Fibroblast of lung (primary cell): Measurements from ENCODE around the gene COL4A2. TPM values are rescaled to one million over a fixed set of nuclear protein-coding genes. Genes with fewer than 3 reads are reported as not detected.

Source experiments
- DNase-seq, 2 donors: peaks; one replicate each; pipeline versions ENCODE4 v3.0.0 to v3.0.0-alpha.2; 2010; ENCODE audit warnings: low read depth in 2 of 2
- H2AFZ ChIP-seq: 2 replicates; pipeline ENCODE4 v1.5.1; 2012; ENCODE audit warnings: low read length, control low read depth, inconsistent platforms
- H3K27ac ChIP-seq: 2 replicates; pipeline ENCODE4 v1.5.1; 2011; ENCODE audit warnings: low read length, control low read depth; ENCODE audit not compliant: insufficient read depth
- H3K27me3 ChIP-seq: 2 replicates; pipeline ENCODE4 v1.5.1; 2011; ENCODE audit warnings: mild to moderate bottlenecking, low read length; ENCODE audit not compliant: control insufficient read depth, insufficient read depth
- H3K36me3 ChIP-seq: 2 replicates; pipeline ENCODE4 v1.5.1; 2011; ENCODE audit warnings: low read length; ENCODE audit not compliant: control insufficient read depth, insufficient read depth
- H3K4me1 ChIP-seq: 2 replicates; pipeline ENCODE4 v1.5.1; 2011; ENCODE audit warnings: low read length; ENCODE audit not compliant: control insufficient read depth, insufficient read depth; ENCODE audit errors: extremely low read depth
- H3K4me2 ChIP-seq: 2 replicates; pipeline ENCODE4 v1.5.1; 2011; ENCODE audit warnings: low read length, control low read depth; ENCODE audit not compliant: insufficient read depth; ENCODE audit errors: extremely low read depth
- H3K4me3 ChIP-seq, 4 experiments: fragments of 200-600 bp in 1 of 4; sonication (generic) in 1 of 4; replicated peaks in 1 of 4; 2 replicates each; pipeline ENCODE4 v1.5.1; 2011 to 2016; ENCODE audit warnings: low read length in 4 of 4, low read depth in 3 of 4, mild to moderate bottlenecking in 3 of 4, control low read depth in 2 of 4, inconsistent platforms in 1 of 4, mixed read lengths in 1 of 4; ENCODE audit not compliant: insufficient read depth in 1 of 4; ENCODE audit errors: control extremely low read depth in 1 of 4
- H3K79me2 ChIP-seq: 2 replicates; pipeline ENCODE4 v1.5.1; 2012; ENCODE audit warnings: mild to moderate bottlenecking, low read length, inconsistent platforms; ENCODE audit not compliant: control insufficient read depth, insufficient read depth
- H3K9ac ChIP-seq: 2 replicates; pipeline ENCODE4 v1.5.1; 2011; ENCODE audit warnings: mild to moderate bottlenecking, low read length, control low read depth; ENCODE audit not compliant: insufficient read depth
- H3K9me3 ChIP-seq: 2 replicates; pipeline ENCODE4 v1.5.1; 2012; ENCODE audit warnings: low read depth, low read length; ENCODE audit not compliant: control insufficient read depth, insufficient read depth
- H4K20me1 ChIP-seq: 2 replicates; pipeline ENCODE4 v1.5.1; 2011; ENCODE audit warnings: low read length; ENCODE audit not compliant: control insufficient read depth, insufficient read depth; ENCODE audit errors: extremely low read depth
- EZH2 ChIP-seq: IDR thresholded peaks from 2 replicates; pipeline ENCODE4 v1.5.1; 2012; ENCODE audit warnings: low read length, control low read depth, mild to moderate bottlenecking; ENCODE audit errors: missing control alignments
- polyA plus RNA-seq, 2 donors: library from polyadenylated mRNA; depleted of rRNA in 1 of 2; stranded (reverse) in 1 of 2; unstranded in 1 of 2; fragments of >200 nt; gene quantifications; 2 replicates each; pipeline ENCODE4 v1.2.1, GENCODE V29; 2011 to 2012; ENCODE audit warnings: missing spikeins in 1 of 2
- total RNA-seq: library from RNA; depleted of rRNA; stranded (reverse); fragments of >200 nt; gene quantifications from 2 replicates; pipeline ENCODE4 v1.2.1, GENCODE V29; 2014
- TF ChIP-seq, protein P1 (sequence below), 2 donors: IDR thresholded peaks in 1 of 2; conservative IDR thresholded peaks in 1 of 2; 1 replicate in 1 of 2; 2 replicates in 1 of 2; pipeline ENCODE4 v1.5.1; 2011 to 2012; ENCODE audit warnings: low read length in 2 of 2, control low read depth in 1 of 2, inconsistent platforms in 1 of 2, low read depth in 1 of 2, mild to moderate bottlenecking in 1 of 2

Gene COL4A2
- total and polyA plus RNA-seq, 2 donors (not counting 1 experiment from before 2014, with no cell fraction given), result 93.1 to 463 TPM

DNA sequence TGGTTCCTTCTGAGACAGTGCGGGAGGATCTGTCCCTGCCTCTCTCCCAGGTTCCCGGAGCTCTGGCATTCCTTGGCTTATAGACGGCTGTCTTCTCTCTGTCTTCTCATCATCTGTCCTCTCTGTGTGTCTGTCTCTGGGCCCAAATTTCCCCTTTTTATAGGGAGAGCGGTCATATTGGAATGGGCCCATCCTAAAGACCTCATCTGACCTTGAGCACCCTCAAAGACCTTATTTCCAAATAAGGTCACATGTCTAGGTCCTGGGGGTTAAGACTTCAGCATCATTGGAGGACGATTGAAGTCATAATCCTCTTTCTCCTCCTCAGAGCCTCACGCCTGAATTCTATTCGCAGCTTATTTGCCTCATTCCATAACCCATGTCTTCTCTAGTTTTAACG, 156.1 kb downstream of the COL4A2 start:
- Histone ChIP-seq H3K36me3 (peaks cover 10% of the 10 kb centered on the region), H3K79me2 (no peaks in the 10 kb centered on the region), H3K27me3 (no peaks in the 10 kb centered on the region), H3K27ac (no peak overlapping the region), H3K9ac (no peak overlapping the region), H3K4me2 (no peak overlapping the region), H4K20me1 (no peaks in the 10 kb centered on the region), H2AFZ (no peak overlapping the region), H3K4me1 (no peaks in the 10 kb centered on the region), H3K4me3 (no peak overlapping the region), H3K9me3 (no peaks in the 10 kb centered on the region)
- TF ChIP-seq, protein P1, sequence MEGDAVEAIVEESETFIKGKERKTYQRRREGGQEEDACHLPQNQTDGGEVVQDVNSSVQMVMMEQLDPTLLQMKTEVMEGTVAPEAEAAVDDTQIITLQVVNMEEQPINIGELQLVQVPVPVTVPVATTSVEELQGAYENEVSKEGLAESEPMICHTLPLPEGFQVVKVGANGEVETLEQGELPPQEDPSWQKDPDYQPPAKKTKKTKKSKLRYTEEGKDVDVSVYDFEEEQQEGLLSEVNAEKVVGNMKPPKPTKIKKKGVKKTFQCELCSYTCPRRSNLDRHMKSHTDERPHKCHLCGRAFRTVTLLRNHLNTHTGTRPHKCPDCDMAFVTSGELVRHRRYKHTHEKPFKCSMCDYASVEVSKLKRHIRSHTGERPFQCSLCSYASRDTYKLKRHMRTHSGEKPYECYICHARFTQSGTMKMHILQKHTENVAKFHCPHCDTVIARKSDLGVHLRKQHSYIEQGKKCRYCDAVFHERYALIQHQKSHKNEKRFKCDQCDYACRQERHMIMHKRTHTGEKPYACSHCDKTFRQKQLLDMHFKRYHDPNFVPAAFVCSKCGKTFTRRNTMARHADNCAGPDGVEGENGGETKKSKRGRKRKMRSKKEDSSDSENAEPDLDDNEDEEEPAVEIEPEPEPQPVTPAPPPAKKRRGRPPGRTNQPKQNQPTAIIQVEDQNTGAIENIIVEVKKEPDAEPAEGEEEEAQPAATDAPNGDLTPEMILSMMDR (conservative IDR thresholded peaks at IDR 0.05 in 1 of 2, IDR thresholded peaks at IDR 0.05 in 1 of 2; ENCODE audit: low read depth in 1 of 2, low read length in 2 of 2), result no peak
- no peak for TF ChIP-seq EZH2
- no peak for DNase-seq

DNA sequence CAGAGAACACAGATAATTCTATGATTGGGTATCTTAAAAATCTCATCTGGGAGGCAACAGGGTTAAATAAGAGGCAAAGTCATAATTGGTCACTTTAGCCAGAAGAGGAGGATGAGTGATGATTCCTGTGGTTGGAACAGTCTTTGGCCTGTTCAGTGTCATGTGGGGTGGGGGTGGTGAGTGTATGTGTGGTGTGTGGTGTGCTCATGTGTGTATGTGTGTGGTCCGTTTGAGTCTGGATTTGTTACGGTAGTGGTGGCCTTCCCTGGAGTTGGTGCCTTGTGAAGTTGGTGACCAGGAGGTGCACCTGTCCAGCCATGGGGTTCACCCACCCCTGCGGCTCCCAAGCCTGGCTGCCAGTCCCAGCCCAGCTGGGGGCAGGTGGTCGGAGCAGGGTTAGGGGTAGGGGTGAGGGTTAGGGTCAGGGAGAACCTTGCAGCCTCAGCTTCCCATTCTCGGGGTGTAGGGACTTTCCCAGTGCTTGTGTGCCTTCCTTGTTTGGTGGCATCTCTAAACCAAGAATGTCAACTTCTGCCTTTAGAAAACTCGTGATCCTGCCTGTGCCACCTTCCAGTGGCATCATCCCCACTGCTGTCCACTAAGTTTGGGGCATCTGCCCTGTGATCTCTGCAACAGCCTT, 156.9 kb downstream of the COL4A2 start:
- no peak overlapping the region for H3K9ac ChIP-seq
- peak in 1 of 2 donors; percentile 24 for DNase-seq
- H3K4me1 ChIP-seq, result no peaks in the 10 kb centered on the region
- no peak overlapping the region for H2AFZ ChIP-seq
- no peaks in the 10 kb centered on the region for H4K20me1 ChIP-seq
- TF ChIP-seq EZH2, result no peak
- TF ChIP-seq, protein P1 (conservative IDR thresholded peaks at IDR 0.05 in 1 of 2, IDR thresholded peaks at IDR 0.05 in 1 of 2; ENCODE audit: low read depth in 1 of 2, low read length in 2 of 2), result no peak
- H3K36me3 ChIP-seq, result peaks cover 11% of the 10 kb centered on the region
- H3K79me2 ChIP-seq, result no peaks in the 10 kb centered on the region
- H3K9me3 ChIP-seq, result no peaks in the 10 kb centered on the region
- H3K4me2 ChIP-seq, result no peak overlapping the region
- no peak overlapping the region for H3K4me3 ChIP-seq
- H3K27me3 ChIP-seq, result no peaks in the 10 kb centered on the region
- no peak overlapping the region for H3K27ac ChIP-seq

DNA sequence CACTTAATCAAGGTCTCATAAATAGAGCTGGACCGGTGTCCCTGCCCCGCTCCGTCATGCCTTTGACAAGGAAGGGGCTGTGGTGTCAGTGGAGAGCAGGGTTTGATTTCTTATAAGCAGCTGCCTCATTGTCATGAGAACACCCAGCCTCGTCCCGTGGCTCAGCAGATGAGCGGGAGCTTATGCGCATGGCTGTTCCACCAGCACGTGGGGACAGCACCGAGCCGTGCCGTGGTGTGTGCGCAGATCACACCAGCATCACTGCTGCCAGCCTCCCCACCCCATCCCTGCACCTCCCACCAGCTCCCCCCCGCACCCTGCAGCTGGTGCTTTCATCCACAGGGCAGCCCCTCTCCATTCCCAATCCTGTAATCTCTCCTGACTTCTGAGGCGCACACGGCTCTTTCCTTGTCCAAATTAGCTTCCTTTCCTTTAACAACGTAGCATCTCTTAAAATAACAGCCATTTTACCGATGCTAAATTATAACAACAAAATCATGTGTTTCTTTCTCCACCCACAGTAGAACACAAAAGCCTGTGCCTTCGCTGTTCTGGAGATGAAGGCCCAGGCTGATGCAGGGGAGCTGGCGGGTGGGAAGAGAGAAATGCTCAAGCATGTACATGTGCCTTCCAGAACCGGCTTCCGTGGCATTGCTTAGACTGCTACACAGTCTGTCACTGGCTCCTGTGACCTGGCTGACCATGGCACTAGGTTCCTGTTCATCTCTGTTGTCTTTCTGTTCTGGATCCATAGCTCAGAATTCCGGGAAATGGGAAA, 157.7 kb downstream of the COL4A2 start:
- Histone ChIP-seq H3K27me3 (no peaks in the 10 kb centered on the region), H3K27ac (no peak overlapping the region), H3K4me1 (no peaks in the 10 kb centered on the region), H3K79me2 (no peaks in the 10 kb centered on the region), H2AFZ (no peak overlapping the region), H3K4me2 (no peak overlapping the region), H3K36me3 (peaks cover 8% of the 10 kb centered on the region), H3K4me3 (no peak overlapping the region), H4K20me1 (no peaks in the 10 kb centered on the region), H3K9me3 (no peaks in the 10 kb centered on the region), H3K9ac (no peak overlapping the region)
- DNase-seq, result no peak
- no peak for TF ChIP-seq EZH2
- TF ChIP-seq, protein P1 (conservative IDR thresholded peaks at IDR 0.05 in 1 of 2, IDR thresholded peaks at IDR 0.05 in 1 of 2; ENCODE audit: low read depth in 1 of 2, low read length in 2 of 2), result no peak
